CD4-positive, alpha-beta T cell treated with Interleukin-4 for 4 hours (primary cell): ENCODE data around the gene SLC34A1.
"Not testable (repeated sequence)": the region's sequence is repeated elsewhere in the genome, so short reads cannot be mapped to it uniquely, and the experiment has no call there.

Source experiments
- DNase-seq: peaks from one replicate; pipeline ENCODE4 v3.0.0-alpha.2; 2020

Gene SLC34A1, protein sequence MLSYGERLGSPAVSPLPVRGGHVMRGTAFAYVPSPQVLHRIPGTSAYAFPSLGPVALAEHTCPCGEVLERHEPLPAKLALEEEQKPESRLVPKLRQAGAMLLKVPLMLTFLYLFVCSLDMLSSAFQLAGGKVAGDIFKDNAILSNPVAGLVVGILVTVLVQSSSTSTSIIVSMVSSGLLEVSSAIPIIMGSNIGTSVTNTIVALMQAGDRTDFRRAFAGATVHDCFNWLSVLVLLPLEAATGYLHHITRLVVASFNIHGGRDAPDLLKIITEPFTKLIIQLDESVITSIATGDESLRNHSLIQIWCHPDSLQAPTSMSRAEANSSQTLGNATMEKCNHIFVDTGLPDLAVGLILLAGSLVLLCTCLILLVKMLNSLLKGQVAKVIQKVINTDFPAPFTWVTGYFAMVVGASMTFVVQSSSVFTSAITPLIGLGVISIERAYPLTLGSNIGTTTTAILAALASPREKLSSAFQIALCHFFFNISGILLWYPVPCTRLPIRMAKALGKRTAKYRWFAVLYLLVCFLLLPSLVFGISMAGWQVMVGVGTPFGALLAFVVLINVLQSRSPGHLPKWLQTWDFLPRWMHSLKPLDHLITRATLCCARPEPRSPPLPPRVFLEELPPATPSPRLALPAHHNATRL

DNA sequence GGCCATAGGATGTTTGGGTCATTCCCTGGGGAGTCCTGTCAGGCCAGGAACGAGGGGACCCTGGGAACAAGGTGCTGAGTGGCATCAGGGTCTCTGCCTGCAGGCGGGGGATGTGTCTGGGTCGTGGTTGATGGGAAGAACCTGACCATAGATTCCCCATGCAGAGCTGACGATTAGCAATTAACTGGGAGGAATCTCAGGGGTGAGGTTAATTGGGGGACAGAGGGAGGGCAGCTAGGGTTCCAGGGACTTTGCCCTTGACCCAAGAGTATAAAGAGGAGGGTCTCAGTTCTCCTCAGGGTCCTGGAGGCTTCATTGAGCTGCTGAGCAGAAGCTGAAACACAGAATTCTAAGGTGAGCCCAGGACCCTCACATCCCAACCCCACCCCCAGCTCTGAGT lies at the start of gene SLC34A1:
TSS of gene SLC34A1 (plus strand) at position 301 of the 400 bp plus-strand sequence. CDS start 1,308 bp downstream, outside the sequence.
- DNase-seq = no peak

DNA sequence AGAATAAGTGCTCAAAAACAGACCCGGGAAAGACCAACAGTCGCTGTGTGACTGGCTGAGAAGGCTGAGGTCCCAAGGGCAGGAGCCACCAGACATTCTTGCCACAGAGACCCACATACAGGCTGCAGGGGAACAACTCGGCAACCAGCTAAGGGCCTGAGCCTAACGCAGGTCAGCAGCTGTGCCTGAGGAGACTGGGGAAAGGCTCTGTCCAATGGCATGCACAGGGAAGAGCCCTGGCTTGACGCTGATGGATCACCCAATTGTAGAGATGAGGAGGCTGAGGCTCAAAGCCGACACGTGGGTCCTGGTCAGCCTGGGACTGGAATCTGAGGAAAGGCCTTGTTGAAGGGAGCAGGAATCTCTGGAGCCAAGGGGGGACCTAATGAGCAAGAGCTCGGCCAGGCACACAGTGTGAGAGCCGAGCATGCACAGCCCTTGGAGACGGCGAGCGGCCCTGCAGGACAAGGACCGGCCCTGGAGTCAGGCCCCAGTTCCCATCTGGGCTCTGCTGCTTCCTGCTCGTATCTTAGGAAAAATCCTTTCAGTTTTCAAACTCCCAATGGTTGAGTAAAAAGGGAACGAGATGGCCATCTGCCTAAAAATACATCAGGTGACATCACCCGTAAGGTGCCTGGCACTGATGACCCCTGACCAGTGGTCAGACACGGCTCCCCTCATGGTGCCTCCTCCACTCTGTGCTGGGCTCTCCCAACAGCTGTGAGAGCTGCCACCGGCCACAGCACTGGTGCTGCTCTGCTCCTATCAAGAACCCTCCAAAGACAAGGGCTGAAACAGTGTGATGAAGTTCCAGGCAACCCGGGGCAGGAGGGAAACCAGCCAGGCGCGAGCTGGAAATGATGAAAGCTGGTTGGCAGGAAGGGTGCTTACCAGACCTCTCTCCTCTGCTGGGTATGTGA lies 49.2 kb upstream of the SLC34A1 start:
- DNase-seq = no peak

DNA sequence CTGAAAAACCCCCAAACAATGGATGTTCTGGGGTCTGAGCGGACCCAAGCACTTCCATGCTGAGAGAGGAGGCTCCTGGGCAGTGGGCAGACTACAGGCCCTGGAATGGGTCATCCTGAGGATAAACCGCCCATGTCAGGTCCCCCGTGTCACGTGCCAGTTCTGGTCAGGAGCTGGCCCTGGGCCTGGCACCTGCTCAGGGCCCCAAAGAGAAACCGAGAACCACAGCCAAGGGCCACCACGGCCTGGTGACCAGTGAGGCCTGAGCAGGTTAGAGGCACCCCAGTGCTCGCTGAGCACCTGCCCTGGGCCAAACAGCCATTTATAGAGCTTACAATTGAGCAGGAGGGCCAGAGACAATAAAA lies 48.6 kb upstream of the SLC34A1 start:
- no peak for DNase-seq

DNA sequence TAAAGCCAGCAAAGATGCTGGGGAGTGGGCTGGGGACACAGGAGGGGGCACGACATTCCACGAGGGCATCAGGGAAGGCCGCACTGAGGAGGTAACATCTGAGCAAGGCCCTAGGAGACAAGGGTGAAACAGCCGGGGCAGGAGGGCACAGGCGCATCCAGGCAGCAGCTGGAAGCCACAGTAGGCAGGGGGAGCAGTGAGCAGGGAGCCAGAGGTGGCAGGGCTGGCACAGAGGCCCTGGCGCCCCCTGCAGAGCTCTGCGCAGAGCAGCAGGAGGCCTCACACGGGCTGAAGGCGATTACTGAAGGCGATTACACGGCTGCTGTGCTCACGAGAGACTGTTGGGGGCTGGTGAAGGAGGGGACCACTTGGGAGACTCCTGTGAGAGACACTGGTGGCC lies 48.1 kb upstream of the SLC34A1 start:
- DNase-seq = no peak

DNA sequence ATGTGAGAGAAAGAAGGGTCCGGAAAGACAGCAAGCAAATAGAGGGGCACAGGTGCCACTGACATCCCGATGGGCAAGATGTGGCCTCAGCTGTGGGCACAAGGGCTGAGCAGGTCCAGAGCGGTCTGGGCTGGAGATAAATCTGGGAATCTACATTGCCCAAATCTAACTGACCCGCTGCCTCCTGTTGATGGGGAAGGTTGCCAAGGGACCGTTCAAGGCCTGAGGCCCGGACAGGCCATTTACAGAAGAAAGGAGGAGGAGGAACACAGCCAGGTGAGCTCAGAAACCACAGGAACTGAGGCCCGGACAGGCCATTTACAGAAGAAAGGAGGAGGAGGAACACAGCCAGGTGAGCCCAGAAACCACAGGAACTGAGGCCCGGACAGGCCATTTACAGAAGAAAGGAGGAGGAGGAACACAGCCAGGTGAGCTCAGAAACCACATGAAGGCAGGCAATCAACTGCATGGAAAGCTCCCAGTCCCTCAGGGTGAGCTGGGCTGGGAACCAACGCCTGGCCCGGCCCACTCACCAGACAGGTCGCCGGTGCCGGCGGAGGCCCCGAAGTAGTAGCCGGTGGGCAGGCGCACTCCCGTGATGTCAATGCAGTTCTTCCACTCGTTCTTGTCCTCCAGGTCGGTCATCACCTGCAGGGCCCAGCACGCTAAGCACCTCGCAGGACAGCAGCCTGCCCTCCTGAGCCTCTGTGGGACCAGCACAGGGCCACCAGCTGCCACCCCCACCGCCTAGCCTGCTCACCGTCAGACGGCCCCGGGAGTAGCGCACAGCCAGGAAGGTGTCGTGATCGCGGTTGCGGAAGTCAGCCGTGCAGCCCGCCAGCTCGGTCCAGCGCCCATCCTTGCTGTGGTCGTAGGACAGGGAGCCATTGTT lies 47.4 kb upstream of the SLC34A1 start:
- DNase-seq = no peak

GRCh38 chr5:177338251-177339106 lies 45.8 kb upstream of the SLC34A1 start:
- DNase-seq = no peak

- no peak for DNase-seq
Observed at GRCh38 chr5:177339107-177339638, 45.1 kb upstream of the SLC34A1 start.

- DNase-seq = not testable (repeated sequence)
Observed at GRCh38 chr5:177343000-177343399, 41.2 kb upstream of the SLC34A1 start.

DNA sequence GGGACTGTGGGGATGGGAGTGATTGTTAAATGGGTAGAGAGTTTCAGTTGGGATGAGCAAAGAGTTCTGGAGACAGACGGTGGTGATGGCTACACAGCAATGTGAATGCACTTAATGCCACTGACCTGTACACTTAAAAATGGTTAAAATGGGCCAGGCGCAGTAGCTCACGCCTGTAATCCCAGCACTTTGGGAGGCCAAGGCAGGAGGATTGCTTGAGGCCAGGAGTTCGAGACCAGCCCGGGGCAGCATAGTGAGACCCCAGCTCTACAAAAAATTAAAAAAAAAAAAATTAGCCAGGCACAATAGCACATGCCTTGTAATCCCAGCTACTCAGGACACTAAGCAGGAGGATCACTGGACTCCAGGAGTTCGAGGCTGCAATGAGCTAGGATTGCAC lies 40.5 kb upstream of the SLC34A1 start:
- DNase-seq = no peak

DNA sequence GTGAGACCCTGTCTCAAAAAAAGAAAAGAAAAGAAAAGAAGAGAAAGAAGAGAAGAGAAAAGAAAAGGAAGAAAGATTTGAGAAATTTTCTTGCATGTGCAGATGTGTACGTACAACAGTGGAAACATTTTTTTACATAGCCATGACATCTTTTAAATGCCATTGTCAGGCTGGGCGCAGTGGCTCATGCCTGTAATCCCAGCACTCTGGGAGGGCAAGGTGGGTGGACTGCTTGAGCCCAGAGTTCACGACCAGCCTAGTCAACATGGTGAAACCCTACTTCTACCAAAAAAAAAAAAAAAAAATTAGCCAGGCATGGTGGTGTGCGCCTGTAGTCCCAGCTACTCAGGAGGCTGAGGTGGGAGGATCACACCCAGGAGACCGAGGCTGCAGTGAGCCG lies 39.3 kb upstream of the SLC34A1 start:
- no peak for DNase-seq

- no peak for DNase-seq
Observed at GRCh38 chr5:177346820-177347219, 37.4 kb upstream of the SLC34A1 start.

DNA sequence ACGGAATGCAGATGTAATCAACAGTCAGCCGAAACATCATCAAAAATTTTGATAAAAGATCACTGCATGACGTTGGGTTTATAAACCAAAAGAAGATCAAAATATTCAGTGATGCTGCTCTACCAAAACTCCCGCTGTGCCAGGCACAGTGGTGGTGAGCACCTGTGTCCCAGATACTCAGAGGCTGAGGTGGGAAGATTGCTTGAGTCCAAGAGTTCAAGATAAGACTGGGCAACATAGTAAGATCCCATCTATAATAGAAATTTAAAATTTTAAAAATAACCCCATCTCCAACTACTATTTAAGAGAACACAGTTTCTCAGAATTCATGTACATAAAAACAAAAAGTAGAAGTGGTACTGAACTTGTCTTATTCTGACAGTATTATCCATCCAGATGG lies 36.5 kb upstream of the SLC34A1 start:
- no peak for DNase-seq

GRCh38 chr5:177349362-177349647 lies 34.9 kb upstream of the SLC34A1 start:
- DNase-seq = no peak

- no peak for DNase-seq
Observed at GRCh38 chr5:177349762-177350161, 34.5 kb upstream of the SLC34A1 start.

- DNase-seq = no peak
Observed at GRCh38 chr5:177350776-177351391, 33.4 kb upstream of the SLC34A1 start.

GRCh38 chr5:177351392-177352329 lies 32.6 kb upstream of the SLC34A1 start, which contains the start of gene LMAN2:
TSS of gene LMAN2 (minus strand) at chr5:177351668. CDS start at chr5:177351647, 21 bp downstream.
- DNase-seq = peak; percentile 95

DNA sequence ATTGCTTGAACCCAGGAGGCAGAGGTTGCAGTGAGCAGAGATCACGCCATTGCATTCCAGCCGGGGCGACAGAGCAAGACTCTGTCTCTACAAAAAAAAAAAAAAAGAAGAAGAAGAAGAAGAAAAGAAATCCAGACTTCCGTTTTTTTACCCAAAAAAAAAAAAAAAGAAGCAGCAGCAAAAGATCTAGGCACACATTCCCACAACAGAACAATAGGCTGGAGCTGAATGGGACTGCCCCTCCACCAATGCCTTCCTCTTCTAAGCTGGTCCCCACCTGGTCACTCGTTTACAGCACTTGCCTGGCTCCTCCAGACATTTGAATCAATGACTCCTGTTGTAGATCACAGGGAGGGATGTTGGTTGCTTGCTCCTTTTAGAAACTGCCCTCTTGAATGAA lies 31.1 kb upstream of the SLC34A1 start:
- DNase-seq = no peak

DNA sequence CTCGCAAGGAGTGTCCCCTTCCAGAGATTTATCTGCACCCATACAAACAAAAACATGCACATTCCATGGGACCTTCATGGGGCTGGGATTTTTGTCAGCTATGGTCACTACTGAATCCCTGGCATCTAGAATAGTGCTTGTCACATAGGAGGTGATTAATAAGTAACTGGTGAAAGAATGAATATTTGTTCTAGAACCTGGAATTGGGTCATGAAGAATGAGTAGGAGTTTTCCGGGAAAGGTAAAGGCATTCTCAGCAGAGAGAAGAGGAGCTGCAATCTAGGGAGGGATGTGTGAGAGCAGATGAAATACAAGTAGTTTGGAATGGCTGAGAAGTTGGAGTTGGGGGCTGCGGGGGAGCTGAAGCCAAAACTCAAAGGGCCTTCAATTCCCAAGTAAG lies 30.0 kb upstream of the SLC34A1 start:
- DNase-seq = no peak

GRCh38 chr5:177354711-177355110 lies 29.5 kb upstream of the SLC34A1 start:
- DNase-seq = no peak
